ENCODE measurements around the gene LRPAP1. TPM values are rescaled to one million over a fixed set of nuclear protein-coding genes. Genes with fewer than 3 reads are reported as not detected.

The LRPAP1 gene
- total and polyA plus RNA-seq, 12 donors: 49.9 to 418 (median 345) TPM

DNA sequence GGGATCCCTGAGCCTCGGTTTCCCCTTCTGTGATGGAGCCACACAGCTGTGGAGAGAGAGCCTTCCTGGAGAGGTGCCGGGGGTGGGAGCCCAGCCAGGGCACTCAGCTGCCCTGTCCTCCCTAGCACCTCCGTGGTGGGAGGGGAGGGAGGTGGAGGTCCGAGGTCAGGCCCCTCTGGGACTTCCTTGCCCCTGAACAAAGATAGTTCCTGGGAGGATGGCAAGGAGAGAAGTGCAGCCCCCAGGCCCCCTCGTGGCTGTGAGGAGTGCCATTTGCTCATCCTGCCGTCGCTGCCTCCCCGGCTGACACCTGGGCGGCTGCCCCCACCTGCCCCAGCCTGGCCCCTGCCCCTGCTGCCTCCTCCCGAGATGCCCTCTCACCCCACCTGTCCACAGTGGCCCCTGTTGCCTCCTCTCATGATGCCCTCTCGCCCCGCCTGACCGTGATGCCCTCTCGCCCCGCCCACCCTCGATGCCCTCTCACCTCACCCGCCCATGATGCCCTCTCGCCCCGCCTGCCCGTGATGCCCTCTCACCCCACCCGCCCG, 56.4 kb downstream of the LRPAP1 start:
- peaks cover 0 to 25% (median 6%) of the 10 kb centered on the region in 7 donors for H3K27me3 ChIP-seq
- H3K36me3 ChIP-seq: peaks cover 0 to 12% (median 0%) of the 10 kb centered on the region in 9 donors
- 69 to 74% methylated on average over 22 of the region's 22 CpGs for WGBS, 2 donors
- TF ChIP-seq, protein P1, sequence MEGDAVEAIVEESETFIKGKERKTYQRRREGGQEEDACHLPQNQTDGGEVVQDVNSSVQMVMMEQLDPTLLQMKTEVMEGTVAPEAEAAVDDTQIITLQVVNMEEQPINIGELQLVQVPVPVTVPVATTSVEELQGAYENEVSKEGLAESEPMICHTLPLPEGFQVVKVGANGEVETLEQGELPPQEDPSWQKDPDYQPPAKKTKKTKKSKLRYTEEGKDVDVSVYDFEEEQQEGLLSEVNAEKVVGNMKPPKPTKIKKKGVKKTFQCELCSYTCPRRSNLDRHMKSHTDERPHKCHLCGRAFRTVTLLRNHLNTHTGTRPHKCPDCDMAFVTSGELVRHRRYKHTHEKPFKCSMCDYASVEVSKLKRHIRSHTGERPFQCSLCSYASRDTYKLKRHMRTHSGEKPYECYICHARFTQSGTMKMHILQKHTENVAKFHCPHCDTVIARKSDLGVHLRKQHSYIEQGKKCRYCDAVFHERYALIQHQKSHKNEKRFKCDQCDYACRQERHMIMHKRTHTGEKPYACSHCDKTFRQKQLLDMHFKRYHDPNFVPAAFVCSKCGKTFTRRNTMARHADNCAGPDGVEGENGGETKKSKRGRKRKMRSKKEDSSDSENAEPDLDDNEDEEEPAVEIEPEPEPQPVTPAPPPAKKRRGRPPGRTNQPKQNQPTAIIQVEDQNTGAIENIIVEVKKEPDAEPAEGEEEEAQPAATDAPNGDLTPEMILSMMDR (IDR thresholded peaks at IDR 0.05): no peak
- H3K4me3 ChIP-seq: no peak overlapping the region
- no peak for ATAC-seq
- no peak overlapping the region for H3K27ac ChIP-seq
- no peaks in the 10 kb centered on the region for H3K9me3 ChIP-seq
- intact Hi-C loops (cut with DNase I): no loop called here
- DNase-seq: no peak
- peaks cover 2 to 65% (median 26%) of the 10 kb centered on the region in 9 donors for H3K4me1 ChIP-seq

DNA sequence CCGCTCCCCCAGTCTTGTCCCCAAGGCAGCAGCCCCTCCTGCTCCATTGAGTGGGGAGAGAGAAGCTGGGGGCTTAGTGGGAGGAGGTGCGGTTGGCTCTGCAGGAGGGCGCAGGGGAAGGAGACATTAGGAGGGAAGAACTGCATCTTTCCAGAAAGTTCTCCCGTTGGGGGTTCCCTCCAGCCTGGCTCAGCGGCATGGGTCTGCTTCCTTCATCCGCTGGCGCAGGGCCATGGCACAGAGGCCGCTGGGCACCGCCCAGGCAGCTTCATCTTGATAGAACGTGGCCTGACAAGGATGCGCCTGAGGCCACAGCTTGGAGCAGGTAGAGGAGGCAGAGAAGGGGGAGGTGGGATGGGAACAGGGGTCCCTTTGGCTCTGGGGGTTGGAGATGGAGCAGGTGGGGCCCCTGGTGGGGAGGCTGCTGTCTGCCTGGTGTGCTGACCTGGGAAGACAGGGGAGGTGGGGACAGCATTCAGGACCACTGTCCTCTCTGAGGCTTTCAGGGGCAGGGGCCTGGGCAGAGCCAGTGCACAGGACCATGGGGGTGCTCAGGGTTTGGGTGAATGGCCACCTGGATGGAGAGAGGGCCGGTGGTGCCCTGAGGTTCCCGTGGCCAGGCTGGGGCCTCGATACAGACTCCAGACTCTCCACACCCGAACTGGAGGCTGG, 57.0 kb downstream of the LRPAP1 start:
- H3K4me3 ChIP-seq: no peak overlapping the region
- DNase-seq (no peak), ATAC-seq (no peak)
- WGBS, 2 donors: 72 to 76% methylated on average over 15 of the region's 15 CpGs
- H3K9me3 ChIP-seq: no peaks in the 10 kb centered on the region
- no peak overlapping the region for H3K27ac ChIP-seq
- peaks cover 0 to 12% (median 0%) of the 10 kb centered on the region in 9 donors for H3K36me3 ChIP-seq
- TF ChIP-seq, protein P1 (IDR thresholded peaks at IDR 0.05): no peak
- intact Hi-C loops (cut with DNase I): no loop called here
- peaks cover 0 to 19% (median 4%) of the 10 kb centered on the region in 7 donors for H3K27me3 ChIP-seq
- H3K4me1 ChIP-seq: peaks cover 0 to 65% (median 26%) of the 10 kb centered on the region in 9 donors

DNA sequence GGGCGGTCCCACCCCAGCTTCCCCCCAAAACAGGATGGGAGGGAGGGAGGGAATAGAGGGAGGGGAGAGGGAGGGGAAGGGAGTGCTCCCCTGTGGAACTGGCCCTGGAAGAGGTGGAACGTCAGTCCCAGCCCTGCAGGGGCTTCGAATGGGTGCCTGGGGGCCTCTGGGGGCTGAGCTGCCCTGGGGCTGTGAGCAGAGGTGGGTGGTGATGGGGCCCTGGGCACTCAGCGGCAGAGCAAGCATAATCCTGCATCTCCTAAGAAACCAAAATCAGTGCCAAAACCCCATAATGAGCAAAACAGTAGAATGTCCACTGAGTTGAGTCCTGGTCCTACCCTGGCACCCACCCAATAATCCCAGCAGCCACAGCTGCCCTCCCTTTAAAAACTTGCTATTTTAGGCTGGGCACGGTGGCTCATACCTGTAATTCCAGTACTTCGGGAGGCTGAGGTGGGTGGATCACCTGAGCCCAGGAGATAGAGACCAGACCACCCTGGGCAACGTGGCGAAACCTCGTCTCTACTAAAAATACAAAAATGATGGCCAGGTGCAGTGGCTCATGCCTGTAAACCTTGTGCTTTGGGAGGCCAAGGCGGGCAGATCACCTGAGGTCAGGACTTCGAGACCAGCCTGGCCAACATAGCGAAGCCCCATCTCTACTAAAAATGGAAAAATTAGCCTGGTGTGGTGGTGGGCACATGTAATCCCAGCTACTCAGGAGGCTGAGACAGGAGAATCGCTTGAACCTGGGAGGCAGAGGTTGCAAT, 58.0 kb downstream of the LRPAP1 start:
- Histone ChIP-seq H3K36me3 (peaks cover 0 to 12% (median 0%) of the 10 kb centered on the region in 9 donors), H3K4me3 (no peak overlapping the region), H3K27me3 (peaks cover 0 to 18% (median 4%) of the 10 kb centered on the region in 7 donors), H3K27ac (peak overlapping the region in 3 of 10 donors; percentile 48 to 71 (median 59)), H3K4me1 (peaks cover 0 to 65% (median 30%) of the 10 kb centered on the region in 9 donors), H3K9me3 (no peaks in the 10 kb centered on the region)
- WGBS, 2 donors: 68 to 74% methylated on average over 13 of the region's 13 CpGs
- TF ChIP-seq, protein P1 (IDR thresholded peaks at IDR 0.05): no peak
- DNase-seq (no peak), ATAC-seq (no peak)
- intact Hi-C loops (cut with DNase I): no loop called here

DNA sequence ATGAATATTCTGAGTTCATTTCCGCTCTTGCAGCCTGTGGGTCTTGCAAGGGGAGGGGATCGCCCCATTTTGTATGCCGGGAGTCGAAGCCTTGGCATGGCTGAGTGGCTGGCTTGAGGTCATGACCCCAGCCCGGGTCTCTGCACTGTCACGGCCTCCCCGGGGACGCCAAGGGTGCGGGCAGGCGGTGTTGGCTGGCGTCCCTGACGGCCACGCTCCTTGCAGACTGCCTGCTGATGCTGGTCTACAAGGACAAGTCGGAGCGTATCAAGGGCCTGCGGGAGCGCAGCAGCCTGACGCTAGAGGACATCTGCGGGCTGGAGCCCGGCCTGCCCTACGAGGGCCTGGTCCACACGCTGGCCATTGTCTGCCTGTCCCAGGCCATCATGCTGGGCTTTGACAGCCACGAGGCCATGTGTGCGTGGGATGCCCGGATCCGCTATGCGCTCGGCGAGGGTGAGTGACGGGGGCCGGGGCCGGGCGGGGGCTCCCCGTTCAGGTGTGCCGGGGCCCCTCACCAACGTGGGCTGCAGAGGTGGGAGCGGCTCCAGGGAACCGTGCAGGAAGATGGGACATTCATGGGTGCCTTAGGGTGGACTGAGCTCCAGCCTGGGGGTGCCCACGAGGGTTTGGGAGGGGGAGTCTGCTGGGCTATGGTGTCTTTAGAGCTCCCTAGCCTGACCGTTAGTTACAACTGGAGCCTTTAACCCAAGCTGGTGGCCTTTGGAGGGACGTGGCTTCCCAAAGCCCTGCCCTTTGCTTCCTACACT, 58.9 kb downstream of the LRPAP1 start:
- Histone ChIP-seq H3K27ac (peak overlapping the region in 8 of 10 donors; percentile 42 to 71 (median 56)), H3K9me3 (no peaks in the 10 kb centered on the region), H3K4me3 (no peak overlapping the region), H3K36me3 (peaks cover 0 to 12% (median 0%) of the 10 kb centered on the region in 9 donors), H3K4me1 (peaks cover 0 to 71% (median 30%) of the 10 kb centered on the region in 9 donors), H3K27me3 (peaks cover 0 to 18% (median 4%) of the 10 kb centered on the region in 7 donors)
- DNase-seq (peak in 1 of 2 donors; percentile 59), ATAC-seq (peak in 6 of 8 donors; percentile 18 to 46 (median 34))
- 63 to 68% methylated on average over 41 of the region's 41 CpGs for WGBS, 2 donors
- TF ChIP-seq, protein P1 (IDR thresholded peaks at IDR 0.05): no peak
- intact Hi-C loops (cut with DNase I): no loop called here

Data from heart right ventricle (tissue), 16 donors.